KOPT-K1 (cell line): ENCODE results near the gene CDK2.
A peak's percentile ranks its signal among the peaks of the same experiment; 100 is the strongest.
"Not testable (repeated sequence)": the region's sequence is repeated elsewhere in the genome, so short reads cannot be mapped to it uniquely, and the experiment has no call there.

Source experiments
- H3K27ac ChIP-seq: fragments of 200-600 bp; sonication (generic); 2 replicates; pipeline ENCODE4 v1.5.1; 2016; ENCODE audit warnings: antibody characterized with exemption, mild to moderate bottlenecking, low read depth, low read length; ENCODE audit not compliant: poor library complexity, severe bottlenecking
- H3K36me3 ChIP-seq: fragments of 200-600 bp; sonication (generic); 2 replicates; pipeline ENCODE4 v1.5.1; 2017; ENCODE audit warnings: antibody characterized with exemption, mild to moderate bottlenecking, low read length, moderate library complexity; ENCODE audit not compliant: insufficient read depth
- H3K9me3 ChIP-seq: fragments of 200-600 bp; sonication (generic); 2 replicates; pipeline ENCODE4 v1.5.1; 2017; ENCODE audit warnings: antibody characterized with exemption, low read length, mild to moderate bottlenecking; ENCODE audit not compliant: insufficient read depth, poor library complexity, severe bottlenecking

The CDK2 gene

DNA sequence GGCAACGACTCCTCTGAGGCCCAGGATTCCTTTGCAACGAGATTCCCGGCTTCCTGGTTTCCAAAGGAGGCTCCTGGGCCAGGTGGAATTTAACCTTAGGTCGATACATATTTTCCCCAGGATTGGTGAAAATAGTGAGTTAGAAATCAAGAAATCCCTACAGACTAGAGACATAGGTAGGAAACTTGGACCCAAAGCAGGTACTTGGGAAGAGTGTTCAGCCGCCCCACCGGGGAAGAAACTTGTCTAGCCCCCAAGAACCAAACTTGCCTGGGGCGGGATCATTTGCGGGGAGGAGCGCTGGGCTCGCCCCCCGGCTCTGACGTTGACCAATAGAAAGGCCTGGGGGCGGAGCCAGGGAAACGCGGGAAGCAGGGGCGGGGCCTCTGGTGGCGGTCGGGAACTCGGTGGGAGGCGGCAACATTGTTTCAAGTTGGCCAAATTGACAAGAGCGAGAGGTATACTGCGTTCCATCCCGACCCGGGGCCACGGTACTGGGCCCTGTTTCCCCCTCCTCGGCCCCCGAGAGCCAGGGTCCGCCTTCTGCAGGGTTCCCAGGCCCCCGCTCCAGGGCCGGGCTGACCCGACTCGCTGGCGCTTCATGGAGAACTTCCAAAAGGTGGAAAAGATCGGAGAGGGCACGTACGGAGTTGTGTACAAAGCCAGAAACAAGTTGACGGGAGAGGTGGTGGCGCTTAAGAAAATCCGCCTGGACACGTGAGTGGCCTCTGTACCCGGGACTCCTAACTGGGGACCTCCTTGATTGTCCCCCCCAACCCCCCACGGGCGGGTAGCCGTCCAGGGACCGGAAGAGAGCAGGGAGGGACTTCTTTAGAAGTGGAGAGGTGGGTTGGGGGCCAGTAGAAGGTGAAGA, at the start of gene CDK2:
Gene CDK2, plus strand, starts transcription at position 423 of the 874 bp plus-strand sequence. Its CDS starts 179 bp downstream, at position 602.
- Histone ChIP-seq H3K9me3 (no peaks in the 10 kb centered on the region), H3K36me3 (peaks cover 40% of the 10 kb centered on the region), H3K27ac (peak within 1 kb of the TSS; percentile 85)

GRCh38 chr12:55919032-55919431, 47.6 kb upstream of the CDK2 start:
- H3K27ac ChIP-seq, H3K9me3 ChIP-seq: not testable (repeated sequence)
- peaks cover 61% of the 10 kb centered on the region for H3K36me3 ChIP-seq

DNA sequence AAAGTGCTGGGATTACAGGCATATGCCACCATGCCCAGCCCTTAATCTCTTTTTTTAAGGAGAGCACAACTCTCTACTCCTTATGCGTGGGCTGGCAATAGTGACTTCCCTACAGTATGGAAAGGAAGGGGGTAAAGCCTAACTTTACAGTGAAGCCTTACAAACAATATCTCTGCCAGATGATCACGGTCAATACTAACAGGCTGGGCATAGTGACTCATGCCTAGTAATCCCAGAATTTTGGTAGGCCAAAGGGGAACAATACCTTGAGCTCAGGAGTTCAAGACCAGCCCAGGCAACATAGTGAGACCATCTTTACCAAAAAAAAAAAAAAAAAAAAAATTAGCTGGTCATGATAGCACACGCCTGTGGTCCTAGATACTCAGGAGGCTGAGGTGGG, 44.5 kb upstream of the CDK2 start:
- Histone ChIP-seq H3K9me3 (no peaks in the 10 kb centered on the region), H3K27ac (no peak overlapping the region), H3K36me3 (peaks cover 40% of the 10 kb centered on the region)

GRCh38 chr12:55923648-55924047, 43.0 kb upstream of the CDK2 start:
- H3K9me3 ChIP-seq, H3K27ac ChIP-seq: not testable (repeated sequence)
- H3K36me3 ChIP-seq = peaks cover 35% of the 10 kb centered on the region

- H3K36me3 ChIP-seq = peaks cover 19% of the 10 kb centered on the region
- H3K27ac ChIP-seq = peak overlapping the region; percentile 98
- no peaks in the 10 kb centered on the region for H3K9me3 ChIP-seq
Observed at GRCh38 chr12:55925371-55925770, 41.3 kb upstream of the CDK2 start.

DNA sequence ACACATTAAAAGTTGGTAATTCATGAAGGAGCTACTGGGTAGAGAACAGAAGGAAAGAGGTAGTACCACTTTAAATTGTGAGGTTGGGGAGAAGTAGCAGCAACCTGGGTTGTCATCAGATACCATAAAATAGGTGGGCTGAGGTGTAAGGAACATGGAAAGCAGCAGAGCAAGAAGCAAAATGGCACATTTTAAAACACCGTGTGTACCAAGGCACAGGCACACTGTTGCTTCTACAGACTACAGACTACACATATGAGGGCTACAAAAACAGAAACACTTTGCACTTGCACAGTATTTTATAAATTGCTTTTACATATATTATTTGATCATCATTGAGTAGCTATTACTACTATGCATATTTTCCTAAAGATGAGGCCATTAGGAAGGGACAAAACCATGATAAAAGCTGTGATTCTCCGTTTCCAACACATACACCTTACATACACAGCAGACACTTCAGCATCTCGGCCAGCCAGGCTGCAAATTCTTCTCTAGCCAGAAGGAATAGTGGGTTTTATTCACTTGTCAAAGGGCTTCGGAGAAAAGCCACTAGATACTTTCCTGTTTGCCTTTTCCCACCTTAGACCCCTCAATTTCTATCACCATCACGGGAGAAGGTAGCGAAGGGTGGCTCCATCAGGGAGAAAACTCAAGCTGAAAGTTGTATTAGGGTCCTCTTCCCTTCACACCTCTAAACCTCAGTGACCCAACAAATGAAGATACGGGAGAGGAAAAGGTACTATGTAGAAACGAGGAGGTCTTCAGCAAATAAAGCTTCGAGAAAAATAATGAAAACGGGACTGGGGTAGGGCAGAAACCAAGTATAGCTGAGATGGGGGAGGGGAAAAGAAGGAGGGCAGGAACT, 40.5 kb upstream of the CDK2 start:
- Histone ChIP-seq H3K36me3 (peaks cover 18% of the 10 kb centered on the region), H3K27ac (peak overlapping the region; percentile 98), H3K9me3 (no peaks in the 10 kb centered on the region)

GRCh38 chr12:55926738-55927587, 39.7 kb upstream of the CDK2 start:
- Histone ChIP-seq H3K27ac (peak overlapping the region; percentile 98), H3K9me3 (no peaks in the 10 kb centered on the region), H3K36me3 (peaks cover 16% of the 10 kb centered on the region)

DNA sequence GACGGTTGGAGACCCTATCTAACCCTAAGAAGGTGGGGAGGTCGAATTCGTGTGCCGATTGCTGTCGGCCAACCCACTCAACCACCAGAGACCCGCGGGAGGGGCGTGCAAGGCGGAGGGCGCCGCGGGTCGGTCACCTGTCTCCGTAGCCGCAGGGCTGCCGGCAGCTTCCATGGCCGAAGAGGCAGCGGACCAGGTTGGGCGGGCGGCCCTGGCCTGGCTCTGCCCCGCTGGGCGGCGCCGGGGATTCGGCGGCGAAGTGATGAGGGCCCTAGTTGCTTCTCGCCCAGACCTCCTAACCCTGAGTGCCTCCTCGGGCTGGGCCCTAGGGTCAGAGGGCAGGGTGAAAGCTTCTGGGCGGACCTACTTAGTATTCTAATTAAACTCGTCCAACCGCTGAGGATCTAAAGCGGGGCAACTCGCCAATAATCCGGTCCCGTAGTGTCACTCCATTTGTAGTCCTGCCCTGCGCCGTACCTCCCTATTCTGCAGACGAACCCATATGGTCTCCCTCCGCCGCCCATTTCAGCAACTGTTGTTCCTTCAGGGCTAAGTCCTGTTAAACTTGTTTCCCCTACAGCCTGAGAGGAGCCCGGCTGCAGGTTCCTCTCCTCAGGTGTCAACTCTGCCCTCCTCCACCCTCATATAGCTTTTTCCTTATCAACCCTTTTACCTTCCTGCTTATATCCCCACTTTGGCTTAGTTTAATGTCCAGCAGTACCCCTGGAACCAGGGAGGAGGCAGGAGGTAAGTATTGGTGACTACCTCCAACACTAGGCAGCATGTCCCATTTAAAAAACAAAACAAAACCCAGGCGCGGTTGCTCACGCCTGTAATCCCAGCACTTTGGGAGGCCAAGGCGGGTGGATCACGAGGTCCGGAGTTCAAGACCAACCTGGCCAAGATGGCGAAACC, 38.8 kb upstream of the CDK2 start, which contains the start of gene PYM1:
Gene PYM1, minus strand, starts transcription at position 307 of the 915 bp plus-strand sequence. Its CDS starts 133 bp downstream, at position 174.
- H3K27ac ChIP-seq = peak within 1 kb of the TSS; percentile 98
- peaks cover 11% of the 10 kb centered on the region for H3K36me3 ChIP-seq
- H3K9me3 ChIP-seq = no peaks in the 10 kb centered on the region

DNA sequence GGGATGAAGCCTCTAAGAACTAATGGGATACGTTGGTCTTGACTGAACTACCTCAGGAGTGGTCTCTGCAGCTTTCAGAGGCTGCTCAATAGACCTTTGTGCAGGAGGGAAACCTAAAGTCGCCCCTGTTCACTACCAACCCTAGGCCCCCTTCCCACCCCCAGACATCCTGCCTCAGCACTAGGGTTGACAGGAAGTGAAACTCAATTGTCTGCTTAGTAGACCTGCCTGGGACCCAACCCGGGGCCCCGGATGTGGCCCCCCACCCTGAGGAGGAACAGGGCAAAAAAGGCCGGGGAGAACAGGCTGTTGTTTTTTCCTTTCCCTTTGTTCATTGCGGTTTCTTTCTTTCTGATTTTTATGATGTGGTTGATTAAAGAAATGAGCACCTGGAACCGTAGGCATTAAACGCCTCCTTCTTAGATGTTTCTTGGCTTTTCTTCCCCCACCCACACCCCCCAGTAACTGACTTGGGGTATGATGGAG, 37.3 kb upstream of the CDK2 start:
- H3K9me3 ChIP-seq = no peaks in the 10 kb centered on the region
- H3K27ac ChIP-seq = peak overlapping the region; percentile 98
- peaks cover 26% of the 10 kb centered on the region for H3K36me3 ChIP-seq

DNA sequence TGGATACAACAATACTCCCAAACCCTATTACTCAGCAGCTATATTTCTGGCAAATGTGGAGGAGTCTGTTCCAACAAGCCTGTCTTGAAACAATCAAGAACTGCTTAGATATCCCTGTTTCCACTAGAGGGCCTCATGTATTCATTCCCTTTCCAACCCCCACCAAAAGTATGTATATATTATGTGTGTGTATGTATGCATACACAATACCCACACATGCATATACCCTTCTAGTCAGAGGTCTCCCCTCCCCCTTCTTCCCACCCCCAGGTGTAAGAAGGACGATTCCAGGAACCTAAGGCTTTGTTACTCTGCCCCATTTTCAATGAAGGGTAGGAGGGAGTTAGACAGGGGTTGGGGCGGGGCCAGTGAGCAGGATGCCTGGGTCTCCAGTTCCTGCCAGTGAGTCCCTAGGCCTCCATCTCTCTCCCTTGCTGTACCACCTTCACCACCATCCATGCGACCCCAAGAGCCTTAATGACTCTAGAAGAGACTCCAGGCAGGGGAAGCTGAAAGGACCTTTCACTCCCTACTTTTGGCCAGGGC, 35.8 kb upstream of the CDK2 start, which contains the start of gene DGKA:
Gene DGKA, plus strand, starts transcription at position 392 of the 546 bp plus-strand sequence. CDS start 5,342 bp downstream, outside the sequence.
- Histone ChIP-seq H3K36me3 (peaks cover 34% of the 10 kb centered on the region), H3K9me3 (no peaks in the 10 kb centered on the region), H3K27ac (peak within 1 kb of the TSS; percentile 98)

- Histone ChIP-seq H3K27ac (peak overlapping the region; percentile 98), H3K9me3 (no peaks in the 10 kb centered on the region), H3K36me3 (peaks cover 39% of the 10 kb centered on the region)
Observed at GRCh38 chr12:55931317-55931779, 35.3 kb upstream of the CDK2 start.

- Histone ChIP-seq H3K36me3 (peaks cover 45% of the 10 kb centered on the region), H3K9me3 (no peaks in the 10 kb centered on the region), H3K27ac (peak overlapping the region; percentile 98)
Observed at GRCh38 chr12:55931780-55932550, 34.7 kb upstream of the CDK2 start.

GRCh38 chr12:55932551-55932910, 34.1 kb upstream of the CDK2 start:
- Histone ChIP-seq H3K9me3 (no peaks in the 10 kb centered on the region), H3K36me3 (peaks cover 51% of the 10 kb centered on the region), H3K27ac (peak overlapping the region; percentile 98)
